GM19035 (cell line): Measurements from ENCODE around the gene KPNA1.

ENCODE experiments used
- ATAC-seq: cut with Tn5 transposase; IDR thresholded peaks from one replicate; pipeline ENCODE4 v1.9.1; 2021; ENCODE audit not compliant: unreplicated experiment

KPNA1 gene

DNA sequence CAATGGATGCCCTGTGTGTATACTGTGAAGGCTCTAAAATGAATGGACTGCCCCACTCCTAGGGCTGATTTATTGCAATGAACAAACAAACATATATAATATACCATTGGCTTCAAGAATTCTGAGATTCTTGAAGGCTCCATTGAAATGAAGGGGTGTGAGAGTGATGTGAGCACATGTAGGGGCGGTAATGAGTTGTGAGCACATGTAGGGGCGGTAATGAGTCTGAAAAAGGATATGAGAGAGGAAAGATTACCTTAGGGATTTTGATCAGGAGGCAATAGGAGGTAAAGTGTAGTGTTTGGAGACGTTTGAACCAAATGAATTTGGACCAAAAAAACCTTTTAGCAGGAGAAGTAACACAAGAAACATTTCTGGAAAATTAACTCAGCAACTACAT is 127.0 kb downstream of the KPNA1 start:
- ATAC-seq, result no peak

DNA sequence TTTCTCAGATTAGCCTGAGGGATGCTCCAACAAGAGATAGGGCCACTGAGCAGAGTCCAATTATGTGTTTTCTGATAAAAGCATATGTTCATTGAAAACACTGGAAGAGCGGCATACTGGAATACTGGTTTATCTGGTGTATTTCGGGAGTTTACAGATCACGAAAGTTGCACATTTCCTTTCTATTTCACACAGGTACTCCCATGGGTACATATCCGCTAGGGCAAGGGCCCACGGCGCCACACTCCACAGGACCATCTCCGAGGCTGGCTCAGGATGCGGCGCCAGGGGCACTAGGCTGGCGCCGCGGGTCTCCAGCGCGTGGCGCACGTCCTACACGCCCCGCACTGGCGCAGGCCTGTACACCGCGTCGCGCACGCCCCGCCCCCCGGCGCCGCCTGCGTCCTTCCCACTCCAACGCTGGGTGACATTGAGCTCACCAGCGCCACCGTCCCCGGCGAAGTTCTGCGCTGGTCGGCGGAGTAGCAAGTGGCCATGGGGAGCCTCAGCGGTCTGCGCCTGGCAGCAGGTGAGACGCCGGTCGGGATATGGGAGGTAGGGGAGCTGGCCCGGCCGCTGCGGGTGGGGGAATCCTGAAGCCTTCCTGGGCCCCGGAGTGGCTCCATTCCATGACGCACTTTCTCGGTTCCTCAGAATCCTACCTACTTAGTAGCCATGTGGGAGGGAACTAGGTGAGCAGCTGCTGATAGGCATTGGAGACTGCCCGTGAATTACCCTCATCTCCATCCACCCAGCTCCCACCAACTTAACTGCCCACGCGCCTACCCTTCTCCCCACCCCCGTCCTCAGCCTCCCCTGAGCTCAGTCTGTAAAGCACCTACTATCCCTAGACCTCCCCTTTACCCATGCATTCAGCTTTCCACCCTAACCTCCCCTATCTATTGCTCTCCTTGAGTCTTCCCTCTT is 130.7 kb downstream of the KPNA1 start, which contains the start of gene FAM162A:
Gene FAM162A, plus strand, starts transcription at position 412 of the 927 bp plus-strand sequence. Its CDS starts 84 bp downstream, at position 496.
- ATAC-seq, result peak; percentile 94

DNA sequence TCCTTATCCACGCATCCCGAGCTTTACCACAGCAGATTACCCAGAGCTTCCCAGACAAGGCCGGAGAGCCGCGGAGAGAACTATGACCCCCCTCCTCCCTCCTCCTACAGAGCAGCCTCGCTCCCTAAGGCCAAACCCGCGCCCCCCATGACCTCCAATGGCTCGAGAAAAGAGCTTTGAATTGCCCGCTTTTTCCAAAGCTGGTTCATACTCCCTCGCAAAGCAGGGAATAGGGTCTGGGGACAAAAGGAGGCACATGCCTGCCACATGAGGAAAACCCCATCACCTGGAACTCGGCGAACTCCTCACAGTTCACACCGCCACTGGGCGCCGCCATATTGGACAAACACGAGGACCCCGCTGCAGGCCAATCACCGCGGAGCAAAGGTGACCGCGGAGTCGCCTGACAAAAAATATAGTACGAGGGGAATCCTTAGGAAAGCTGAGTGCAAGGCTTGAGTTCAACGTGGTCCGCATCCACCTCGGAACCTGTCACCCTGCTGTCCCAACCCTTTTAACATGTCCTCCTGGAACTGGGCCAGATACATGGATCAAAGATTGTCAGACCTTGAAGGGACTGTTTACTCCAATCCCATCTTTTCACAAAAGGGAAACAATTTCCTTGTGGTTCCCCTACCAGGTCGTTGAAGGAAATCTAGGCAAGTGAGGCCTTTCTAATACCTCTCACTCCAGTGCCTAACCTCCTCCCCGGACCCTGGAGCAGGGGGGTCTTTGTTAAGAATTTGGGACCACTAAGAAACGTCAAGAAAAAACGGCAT is 131.7 kb downstream of the KPNA1 start, which contains the start of gene MIX23:
Gene MIX23, minus strand, starts transcription at position 344 of the 779 bp plus-strand sequence. Its CDS starts 7 bp downstream, at position 337.
- peak; percentile 39 for ATAC-seq

GRCh38 chr3:122377975-122378374 is 136.8 kb downstream of the KPNA1 start:
- ATAC-seq, result no peak

DNA sequence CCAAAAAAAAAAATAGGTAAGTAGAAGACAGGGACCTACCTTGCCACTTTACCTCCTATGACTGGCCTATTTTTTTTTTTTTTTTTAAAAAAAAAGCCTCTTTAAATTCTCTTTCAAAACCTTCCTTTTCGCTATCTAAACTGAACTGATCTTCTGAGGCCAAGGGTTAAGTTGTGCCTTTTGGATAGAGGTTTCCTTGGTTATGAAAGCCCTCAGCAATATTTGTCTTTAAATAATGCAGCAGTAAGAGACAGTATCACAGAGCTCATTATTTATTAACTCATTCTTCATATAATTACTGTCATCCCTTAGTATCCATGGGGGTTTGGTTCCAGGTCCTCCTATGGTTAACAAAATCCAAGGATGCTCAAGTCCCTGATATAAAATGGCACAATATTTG is 140.7 kb downstream of the KPNA1 start:
- ATAC-seq, result no peak
